H1 (cell line): ENCODE results near the gene OSBP2. TPM values are rescaled to one million over a fixed set of nuclear protein-coding genes. Genes with fewer than 3 reads are reported as not detected.

ENCODE experiments used
- CTCF ChIA-PET: fragments of 300-600 bp; sonication (Branson Sonifier 250); formaldehyde crosslinking; loops from one replicate; lab custom pipeline; 2021; ENCODE audit not compliant: partially characterized antibody; lab: Charles Lee
- POLR2A ChIA-PET: fragments of 300-600 bp; sonication (Branson Sonifier 250); formaldehyde crosslinking; loops from one replicate; lab custom pipeline; 2021; ENCODE audit warnings: inconsistent platforms; ENCODE audit not compliant: partially characterized antibody; lab: Charles Lee
- DNase-seq, 2 experiments: peaks; one replicate each; pipeline versions ENCODE4 v3.0.0 to v3.0.0-alpha.2; 2010 to 2022; ENCODE audit warnings: low spot score in 2 of 2, low read depth in 1 of 2, mixed read lengths in 1 of 2
- FAIRE-seq: peaks from 2 replicates; lab custom pipeline; 2011; peaks lifted over from hg19 to GRCh38; lab: Jason Lieb, UNC
- H2AFZ ChIP-seq: 2 replicates; pipeline ENCODE4 v1.8.1; 2012; ENCODE audit warnings: low read length, inconsistent platforms
- H2AK5ac ChIP-seq: 2 replicates; pipeline ENCODE4 v1.6.1; 2013; ENCODE audit warnings: low read depth, low read length
- H2BK120ac ChIP-seq: replicated peaks from 2 replicates; pipeline ENCODE3; 2013; ENCODE audit warnings: low read depth, low read length, inconsistent platforms
- H2BK12ac ChIP-seq: 2 replicates; pipeline ENCODE4 v1.6.1; 2013; ENCODE audit warnings: low read depth, low read length
- H2BK15ac ChIP-seq: 2 replicates; pipeline ENCODE4 v1.6.1; 2013; ENCODE audit warnings: low read length
- H2BK20ac ChIP-seq: 2 replicates; pipeline ENCODE4 v1.6.1; 2013; ENCODE audit warnings: low read length
- H2BK5ac ChIP-seq: 2 replicates; pipeline ENCODE4 v1.6.1; 2013; ENCODE audit warnings: low read depth, low read length
- H3K14ac ChIP-seq: 2 replicates; pipeline ENCODE4 v1.6.1; 2013; ENCODE audit warnings: inconsistent platforms; ENCODE audit not compliant: insufficient read length
- H3K18ac ChIP-seq: 2 replicates; pipeline ENCODE4 v1.6.1; 2013; ENCODE audit warnings: low read length; ENCODE audit errors: extremely low read depth
- H3K23ac ChIP-seq: 2 replicates; pipeline ENCODE4 v1.6.1; 2013; ENCODE audit warnings: inconsistent platforms; ENCODE audit not compliant: insufficient read length
- H3K23me2 ChIP-seq: 2 replicates; pipeline ENCODE4 v1.6.1; 2013; ENCODE audit warnings: low read depth, low read length
- H3K27ac ChIP-seq: 2 replicates; pipeline ENCODE4 v1.6.1; 2011; ENCODE audit warnings: low read depth, low read length, inconsistent platforms
- H3K27me3 ChIP-seq, 4 experiments: replicated peaks in 1 of 4; 1 replicate in 1 of 4; 2 replicates in 3 of 4; pipeline versions ENCODE4 v1.6.1 to v1.8.1; 2011 to 2013; ENCODE audit warnings: low read length in 3 of 4, mild to moderate bottlenecking in 3 of 4, inconsistent platforms in 2 of 4, mixed read lengths in 2 of 4, moderate library complexity in 1 of 4; ENCODE audit not compliant: control insufficient read depth in 3 of 4, insufficient read depth in 3 of 4; ENCODE audit errors: extremely low read depth in 1 of 4
- H3K36me3 ChIP-seq, 4 experiments: 2 replicates each; pipeline versions ENCODE4 v1.6.1 to v1.8.1; 2011 to 2013; ENCODE audit warnings: mild to moderate bottlenecking in 4 of 4, low read length in 3 of 4, moderate library complexity in 2 of 4, control low read depth in 1 of 4, inconsistent platforms in 1 of 4; ENCODE audit not compliant: insufficient read depth in 4 of 4, control insufficient read depth in 2 of 4
- H3K4ac ChIP-seq: replicated peaks from 2 replicates; pipeline ENCODE3; 2013; ENCODE audit warnings: low read length, low read depth, mixed read lengths, inconsistent platforms; ENCODE audit not compliant: insufficient read length
- H3K4me1 ChIP-seq, 4 experiments: replicated peaks in 1 of 4; 1 replicate in 1 of 4; 2 replicates in 3 of 4; pipeline versions ENCODE4 v1.6.1 to v1.8.1; 2011 to 2013; ENCODE audit warnings: low read length in 3 of 4, inconsistent platforms in 2 of 4, mixed read lengths in 1 of 4; ENCODE audit not compliant: insufficient read depth in 4 of 4, control insufficient read depth in 3 of 4
- H3K4me2 ChIP-seq, 2 experiments: 2 replicates each; pipeline versions ENCODE4 v1.6.1 to v1.8.1; 2011 to 2013; ENCODE audit warnings: low read depth in 2 of 2, low read length in 2 of 2, control low read depth in 1 of 2, inconsistent platforms in 1 of 2, mild to moderate bottlenecking in 1 of 2; ENCODE audit not compliant: insufficient read depth in 1 of 2
- H3K4me3 ChIP-seq, 4 experiments: fragments of 200-600, 300-600 bp in 1 of 4; sonication (generic), shearing (Covaris generic), sonication (Bioruptor Twin) in 1 of 4; 2 replicates each; pipeline versions ENCODE4 v1.5.1 to v1.8.1; 2011 to 2016; ENCODE audit warnings: low read length in 4 of 4, low read depth in 3 of 4, control low read depth in 2 of 4, inconsistent platforms in 2 of 4, mild to moderate bottlenecking in 2 of 4, mixed read lengths in 1 of 4, moderate library complexity in 1 of 4; ENCODE audit not compliant: insufficient read depth in 2 of 4; ENCODE audit errors: extremely low read depth in 1 of 4
- H3K56ac ChIP-seq: replicated peaks from 2 replicates; pipeline ENCODE3; 2013; ENCODE audit warnings: low read depth, mild to moderate bottlenecking, mixed read lengths, low read length, inconsistent platforms; ENCODE audit not compliant: insufficient read length
- H3K79me1 ChIP-seq: 2 replicates; pipeline ENCODE4 v1.6.1; 2013; ENCODE audit warnings: low read depth, low read length, control low read depth
- H3K79me2 ChIP-seq, 2 experiments: 2 replicates each; pipeline versions ENCODE4 v1.6.1 to v1.8.1; 2012 to 2013; ENCODE audit warnings: low read length in 2 of 2, mild to moderate bottlenecking in 2 of 2, inconsistent platforms in 1 of 2; ENCODE audit not compliant: insufficient read depth in 2 of 2, control insufficient read depth in 1 of 2
- H3K9ac ChIP-seq, 4 experiments: replicated peaks in 1 of 4; 1 replicate in 1 of 4; 2 replicates in 3 of 4; pipeline versions ENCODE4 v1.6.1 to v1.8.1; 2011 to 2013; ENCODE audit warnings: low read depth in 3 of 4, low read length in 3 of 4, control low read depth in 2 of 4, mild to moderate bottlenecking in 2 of 4, moderate library complexity in 2 of 4, inconsistent platforms in 1 of 4; ENCODE audit errors: extremely low read depth in 1 of 4
- H3K9me3 ChIP-seq, 2 experiments: 2 replicates each; pipeline versions ENCODE4 v1.6.1 to v1.8.1; 2012 to 2013; ENCODE audit warnings: mild to moderate bottlenecking in 2 of 2, moderate library complexity in 2 of 2, control low read depth in 1 of 2, inconsistent platforms in 1 of 2, low read depth in 1 of 2, low read length in 1 of 2, mixed read lengths in 1 of 2; ENCODE audit not compliant: insufficient read depth in 2 of 2
- H4K20me1 ChIP-seq, 2 experiments: replicated peaks in 1 of 2; 2 replicates each; pipeline versions ENCODE3 to v1.8.1; 2011 to 2013; ENCODE audit warnings: inconsistent platforms in 2 of 2, low read length in 2 of 2, mild to moderate bottlenecking in 1 of 2; ENCODE audit not compliant: insufficient read depth in 2 of 2, control insufficient read depth in 1 of 2
- H4K5ac ChIP-seq: 2 replicates; pipeline ENCODE4 v1.6.1; 2013; ENCODE audit warnings: low read length, low read depth, mixed read lengths, inconsistent platforms; ENCODE audit not compliant: insufficient read length
- H4K8ac ChIP-seq: 2 replicates; pipeline ENCODE4 v1.8.0; 2013; ENCODE audit warnings: mild to moderate bottlenecking, moderate library complexity, low read length, inconsistent platforms; ENCODE audit not compliant: insufficient read depth; ENCODE audit errors: extremely low read depth
- H4K91ac ChIP-seq: replicated peaks from 2 replicates; pipeline ENCODE3; 2013; ENCODE audit warnings: low read length, mixed read lengths, inconsistent platforms; ENCODE audit not compliant: insufficient read length
- KDM4A ChIP-seq: IDR thresholded peaks from one replicate; pipeline ENCODE4 v1.7.1; 2012; ENCODE audit warnings: low read depth, mild to moderate bottlenecking, moderate library complexity, low read length, inconsistent platforms; ENCODE audit not compliant: severe bottlenecking
- MAFK ChIP-seq: IDR thresholded peaks from 2 replicates; pipeline ENCODE4 v1.6.1; 2012; ENCODE audit warnings: low read depth, mild to moderate bottlenecking, improper control_type of control experiment, low read length
- WGBS, 2 experiments: shearing (Covaris generic) in 1 of 2; methylation state at CpG; one replicate each; pipeline versions ENCODE4 v1.1.6 to v1.1.7; 2013 to 2015; ENCODE audit warnings: low lambda C conversion rate in 2 of 2, mixed read lengths in 2 of 2, inconsistent platforms in 1 of 2, low coverage in 1 of 2, missing lambda C conversion rate in 1 of 2; ENCODE audit not compliant: insufficient replicate concordance in 2 of 2, insufficient coverage in 1 of 2, insufficient read length in 1 of 2; ENCODE audit errors: extremely low coverage in 1 of 2, missing lambda C conversion rate in 1 of 2; 5-methylcytosine and 5-hydroxymethylcytosine counted together
- polyA plus RNA-seq, 7 experiments: library from polyadenylated mRNA; depleted of rRNA in 3 of 7; stranded (reverse) in 5 of 7; unstranded in 2 of 7; fragments of >200 nt in 5 of 7; fragments of 200-250 nt in 2 of 7; gene quantifications; 1 replicate in 5 of 7; 2 replicates in 1 of 7; 4 replicates in 1 of 7; pipeline versions ENCODE4 v1.2.1 to v1.2.3, GENCODE V29; 2011 to 2013; ENCODE audit warnings: missing spikeins in 2 of 7, mixed read lengths in 2 of 7
- total RNA-seq: library from RNA; stranded (reverse); fragmentation: NEBNext Ultra II Directional; extraction: Animal tissue kit (Norgen Biotek cat#: 25700); gene quantifications from 2 replicates; pipeline ENCODE4 v1.2.1, GENCODE V29; 2021

OSBP2 gene
- total and polyA plus RNA-seq, 2 of the 8 experiments (the other 6 are each of a cell fraction or from before 2014, with no cell fraction given), result 3.4 to 3.7 TPM

- CTCF ChIA-PET, result interaction anchor here (1.1 to 1.8 kb wide), 3 partner anchors 23 to 80 kb away, joined by 3 to 5 read pairs (median 3); no protein-coding TSS in a partner anchor
- Histone ChIP-seq H3K4me2 (no peak overlapping the region), H2AK5ac (no peak overlapping the region), H3K4ac (no peak overlapping the region), H2BK20ac (peak overlapping the region; percentile 84; the same call in 1 of the 2 replicates), H3K36me3 (no peaks in the 10 kb centered on the region), H2BK15ac (peak overlapping the region; percentile 76; the same call in 1 of the 2 replicates), H3K27ac (no peak overlapping the region), H3K4me1 (peaks cover 0 to 3% (median 1%) of the 10 kb centered on the region in 4 experiments; a peak in 3 of 7 replicates), H4K20me1 (no peaks in the 10 kb centered on the region), H2BK12ac (no peak overlapping the region), H2AFZ (no peak overlapping the region), H3K9ac (no peak overlapping the region), H3K9me3 (no peaks in the 10 kb centered on the region), H4K5ac (no peak overlapping the region), H3K14ac (no peak overlapping the region), H3K23ac (no peak overlapping the region), H3K79me2 (no peaks in the 10 kb centered on the region), H2BK5ac (no peak overlapping the region), H4K91ac (no peak overlapping the region), H3K27me3 (no peaks in the 10 kb centered on the region; a peak in 3 of 7 replicates), H4K8ac (no peak overlapping the region), H3K79me1 (no peaks in the 10 kb centered on the region), H3K18ac (no peak overlapping the region), H3K4me3 (no peak overlapping the region), H3K56ac (no peak overlapping the region), H2BK120ac (no peak overlapping the region), H3K23me2 (no peaks in the 10 kb centered on the region)
- DNase-seq (no peak), FAIRE-seq (no peak)
- WGBS, 2 experiments, result 91% methylated on average over 6 of the region's 6 CpGs; no CpG with 5 or more reads in 1 of the 2 experiments
- POLR2A ChIA-PET, result no interaction called here
- TF ChIP-seq KDM4A (no peak), MAFK (no peak)
Measured at GRCh38 chr22:30674482-30674881, 20.2 kb upstream of the OSBP2 start.
